ENCODE results near the gene ATG4A. TPM values are rescaled to one million over a fixed set of nuclear protein-coding genes. Genes with fewer than 3 reads are reported as not detected.
A peak's percentile ranks its signal among the peaks of the same experiment; 100 is the strongest.

Gene ATG4A
- total and polyA plus RNA-seq, 2 donors (not counting 3 experiments of a cell fraction or from before 2014, with no cell fraction given) = 13.2 to 28.7 TPM

GRCh38 chrX:108055546-108055945 is 36.0 kb upstream of the ATG4A start:
- Histone ChIP-seq H3K9ac (replicated peaks; ENCODE audit: extremely low read depth, insufficient read depth, low read length) (no peak overlapping the region), H4K20me1 (replicated peaks; ENCODE audit: control insufficient read depth, extremely low read depth, insufficient read depth, low read length) (no peaks in the 10 kb centered on the region), H3K27ac (ENCODE audit: insufficient read depth, low read depth, low read length) (no peak overlapping the region), H3K27me3 (ENCODE audit: control insufficient read depth in 2 of 2, insufficient read depth in 2 of 2, low read length in 2 of 2) (no peaks in the 10 kb centered on the region), H3K4me1 (ENCODE audit: control insufficient read depth, extremely low read depth, insufficient read depth, low read length) (no peaks in the 10 kb centered on the region), H3K9me3 (replicated peaks; ENCODE audit: control insufficient read depth, insufficient read depth, low read length) (no peaks in the 10 kb centered on the region), H3K9me1 (replicated peaks; ENCODE audit: control insufficient read depth, extremely low read depth, insufficient read depth, low read length) (no peaks in the 10 kb centered on the region), H3K4me3 (replicated peaks in 1 of 3; ENCODE audit: insufficient read depth in 1 of 3, low read depth in 1 of 3, low read length in 3 of 3) (no peak overlapping the region), H3K4me2 (ENCODE audit: insufficient read depth, low read length) (no peak overlapping the region), H2AFZ (ENCODE audit: low read depth, low read length) (no peak overlapping the region), H3K36me3 (ENCODE audit: control insufficient read depth in 2 of 2, extremely low read depth in 1 of 2, insufficient read depth in 2 of 2, low read length in 2 of 2) (no peaks in the 10 kb centered on the region), H3K79me2 (ENCODE audit: control insufficient read depth, insufficient read depth, low read length) (no peaks in the 10 kb centered on the region)
- intact Hi-C loops (cut with micrococcal nuclease) = no loop called here
- dilution Hi-C loops (cut with MboI; ENCODE audit: extremely low pct_ligation_motif_present, low sequenced_read_pairs) = no loop called here
- BruUV-seq (replicated peaks) = no TSS peak
- DNase-seq (ENCODE audit: low read depth, low spot score) (no peak), FAIRE-seq (peak; percentile 79)
- CTCF ChIA-PET = no interaction called here
- no peak for TF ChIP-seq EZH2 (IDR thresholded peaks at IDR 0.05; ENCODE audit: borderline replicate concordance, low read depth, low read length, severe bottlenecking)
- no peak for TF ChIP-seq POLR2AphosphoS5 (IDR thresholded peaks at IDR 0.05; ENCODE audit: insufficient read depth, low read depth, low read length)
- no peak for TF ChIP-seq MYC (IDR thresholded peaks at IDR 0.05; ENCODE audit: low read depth, low read length)
- no peak for TF ChIP-seq GATA2 (IDR thresholded peaks at IDR 0.05; ENCODE audit: insufficient read depth, insufficient read length, low read depth, low read length)
- no peak for TF ChIP-seq FOS (IDR thresholded peaks at IDR 0.05; ENCODE audit: borderline replicate concordance, insufficient read depth, low read length)
- no peak for TF ChIP-seq CTCF (IDR thresholded peaks at IDR 0.05; ENCODE audit: extremely low read depth in 1 of 2, insufficient read depth in 1 of 2, low read depth in 1 of 2, low read length in 2 of 2)
- no peak for TF ChIP-seq MAX (IDR thresholded peaks at IDR 0.05; ENCODE audit: insufficient read depth, insufficient read length)
- no peak for TF ChIP-seq POLR2A (IDR thresholded peaks at IDR 0.05; ENCODE audit: low read depth, low read length)
- POLR2A ChIA-PET = no interaction called here
